GM12801 (cell line): Measurements from ENCODE around the gene DCUN1D1.

Source experiments
- TF ChIP-seq, protein P1 (sequence below): IDR thresholded peaks from one replicate; pipeline ENCODE4 v1.5.1; 2011; ENCODE audit warnings: control low read depth; ENCODE audit not compliant: insufficient read length; ENCODE audit errors: extremely low read depth

The DCUN1D1 gene

DNA sequence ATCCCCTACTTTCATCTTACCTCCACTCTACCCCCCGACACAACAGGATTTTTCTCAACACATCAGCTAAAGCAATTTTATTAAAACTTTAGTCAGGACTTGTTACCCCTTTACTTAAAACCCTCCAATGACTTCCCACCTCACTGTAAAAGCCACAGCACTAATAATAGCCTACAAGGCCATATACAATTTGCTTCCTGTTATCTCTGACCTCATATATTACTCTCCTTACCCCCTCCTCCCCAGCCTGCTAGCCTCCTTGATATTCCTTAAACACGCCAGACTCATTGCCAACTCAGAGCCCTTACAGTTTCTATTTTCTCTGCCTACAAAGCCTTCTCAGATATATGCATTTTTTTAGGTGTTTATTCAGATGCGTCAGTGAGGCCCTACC is 54.4 kb downstream of the DCUN1D1 start:
- TF ChIP-seq, protein P1, sequence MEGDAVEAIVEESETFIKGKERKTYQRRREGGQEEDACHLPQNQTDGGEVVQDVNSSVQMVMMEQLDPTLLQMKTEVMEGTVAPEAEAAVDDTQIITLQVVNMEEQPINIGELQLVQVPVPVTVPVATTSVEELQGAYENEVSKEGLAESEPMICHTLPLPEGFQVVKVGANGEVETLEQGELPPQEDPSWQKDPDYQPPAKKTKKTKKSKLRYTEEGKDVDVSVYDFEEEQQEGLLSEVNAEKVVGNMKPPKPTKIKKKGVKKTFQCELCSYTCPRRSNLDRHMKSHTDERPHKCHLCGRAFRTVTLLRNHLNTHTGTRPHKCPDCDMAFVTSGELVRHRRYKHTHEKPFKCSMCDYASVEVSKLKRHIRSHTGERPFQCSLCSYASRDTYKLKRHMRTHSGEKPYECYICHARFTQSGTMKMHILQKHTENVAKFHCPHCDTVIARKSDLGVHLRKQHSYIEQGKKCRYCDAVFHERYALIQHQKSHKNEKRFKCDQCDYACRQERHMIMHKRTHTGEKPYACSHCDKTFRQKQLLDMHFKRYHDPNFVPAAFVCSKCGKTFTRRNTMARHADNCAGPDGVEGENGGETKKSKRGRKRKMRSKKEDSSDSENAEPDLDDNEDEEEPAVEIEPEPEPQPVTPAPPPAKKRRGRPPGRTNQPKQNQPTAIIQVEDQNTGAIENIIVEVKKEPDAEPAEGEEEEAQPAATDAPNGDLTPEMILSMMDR: no peak

DNA sequence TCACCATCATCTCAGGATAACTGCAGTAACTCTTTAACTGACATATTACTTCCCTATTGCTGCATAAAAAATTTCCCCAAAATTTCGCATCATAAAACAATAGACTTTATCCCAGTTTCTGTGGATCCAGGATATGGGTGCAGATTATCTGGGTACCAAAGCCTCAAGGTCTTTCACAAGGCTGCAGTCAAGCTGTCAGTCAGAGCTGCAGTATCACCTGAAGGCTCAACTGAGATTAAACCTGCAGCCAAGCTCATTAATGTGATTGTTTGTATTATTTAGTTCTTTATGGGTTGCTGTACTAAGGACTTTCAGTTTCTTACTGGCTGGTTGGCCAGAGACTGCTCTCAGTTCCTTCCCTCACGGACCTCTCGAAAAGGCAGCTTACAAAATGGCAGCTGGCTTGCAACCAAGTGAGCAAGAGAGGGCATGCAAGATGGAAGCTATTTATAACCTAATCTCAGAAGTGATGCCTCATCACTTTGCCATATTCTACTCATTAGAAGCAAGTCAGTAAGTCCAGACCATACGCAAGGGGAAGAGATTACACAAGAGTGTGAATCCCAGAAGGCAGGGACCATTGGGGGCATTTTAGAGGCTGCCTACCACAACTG is 54.9 kb downstream of the DCUN1D1 start:
- TF ChIP-seq, protein P1: no peak

DNA sequence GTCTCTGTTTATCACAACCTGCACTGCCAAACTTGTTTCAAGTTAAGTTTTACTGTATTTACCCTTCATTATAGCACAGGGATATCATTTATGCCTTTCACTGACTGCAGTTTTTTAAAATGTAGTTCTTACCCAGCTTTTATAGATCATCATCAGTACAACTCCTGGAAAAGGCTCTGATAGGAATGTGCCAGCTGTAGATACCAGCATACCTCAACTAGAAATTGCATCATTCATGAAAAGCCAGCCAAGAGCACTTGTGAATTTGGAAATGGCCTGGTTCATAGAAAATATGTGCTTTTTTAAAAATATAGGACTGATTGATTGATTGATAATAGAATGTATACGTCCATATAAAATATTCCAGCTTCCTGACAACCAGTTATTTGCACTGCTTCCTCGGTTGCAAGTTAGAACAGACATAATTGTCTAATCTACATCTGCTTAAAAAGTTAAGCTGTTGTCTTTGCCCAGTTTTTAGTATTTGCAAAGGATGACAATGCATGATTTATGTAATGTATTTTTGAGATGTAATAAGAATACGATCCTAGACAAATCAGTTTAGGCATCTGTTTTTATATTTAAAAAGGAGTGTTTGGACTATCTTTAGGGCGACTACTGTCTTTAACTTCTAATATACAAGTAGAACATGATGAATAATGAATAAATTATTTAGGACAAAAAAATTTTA is 58.5 kb downstream of the DCUN1D1 start:
- TF ChIP-seq, protein P1: no peak

DNA sequence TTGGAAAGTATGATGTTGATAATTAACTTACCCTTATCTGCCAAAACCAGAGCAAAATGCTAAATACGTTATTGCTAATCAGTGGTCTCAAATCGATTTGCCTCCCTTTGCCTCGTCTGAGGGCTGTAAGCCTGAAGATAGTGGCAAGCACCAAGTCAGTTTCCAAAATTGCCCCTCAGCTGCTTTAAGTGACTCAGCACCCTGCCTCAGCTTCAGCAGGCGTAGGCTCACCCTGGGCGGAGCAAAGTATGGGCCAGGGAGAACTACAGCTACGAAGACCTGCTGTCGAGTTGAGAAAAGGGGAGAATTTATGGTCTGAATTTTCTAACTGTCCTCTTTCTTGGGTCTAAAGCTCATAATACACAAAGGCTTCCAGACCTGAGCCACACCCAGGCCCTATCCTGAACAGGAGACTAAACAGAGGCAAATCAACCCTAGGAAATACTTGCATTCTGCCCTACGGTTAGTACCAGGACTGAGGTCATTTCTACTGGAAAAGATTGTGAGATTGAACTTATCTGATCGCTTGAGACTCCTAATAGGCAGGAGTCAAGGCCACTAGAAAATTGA is 59.7 kb downstream of the DCUN1D1 start:
- TF ChIP-seq, protein P1: no peak

DNA sequence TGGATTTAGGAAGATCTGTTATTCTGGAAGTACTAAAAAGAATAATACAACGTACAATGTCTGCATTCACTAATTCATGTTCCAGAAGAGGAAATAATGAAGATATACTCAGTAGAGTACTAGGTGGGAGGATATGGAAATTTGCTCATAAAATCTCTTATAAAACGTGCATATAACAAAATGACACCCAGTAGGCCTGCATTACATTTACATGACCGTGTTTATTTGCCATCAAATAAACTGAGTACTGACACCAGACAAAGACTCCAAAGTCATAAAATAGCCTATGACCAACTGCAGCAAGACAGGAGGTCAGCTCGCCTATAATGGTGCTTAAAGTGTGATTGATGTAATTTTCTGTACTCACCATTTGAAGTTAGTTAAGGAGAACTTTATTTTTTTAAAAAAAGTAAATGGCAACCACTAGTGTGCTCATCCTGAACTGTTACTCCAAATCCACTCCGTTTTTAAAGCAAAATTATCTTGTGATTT is 60.4 kb downstream of the DCUN1D1 start:
- TF ChIP-seq, protein P1: no peak

DNA sequence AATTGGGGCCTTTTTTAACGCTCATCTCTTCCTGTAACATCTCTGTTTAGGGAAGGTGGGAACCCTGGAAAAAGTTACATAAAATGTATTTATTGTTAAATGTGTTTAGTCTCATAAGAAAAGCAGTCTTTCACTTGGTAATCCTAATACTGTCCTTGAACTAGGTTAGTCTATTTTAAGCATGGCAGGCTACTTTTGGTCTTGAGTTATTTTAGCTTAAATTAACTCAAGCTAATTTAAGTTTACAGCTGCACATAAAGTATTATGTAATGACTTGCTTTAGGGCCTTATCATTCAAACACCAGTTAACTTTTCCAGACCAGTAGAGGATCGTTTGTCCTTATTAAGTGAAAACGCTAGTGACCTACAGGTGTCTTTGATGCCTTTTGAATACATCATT is 63.2 kb downstream of the DCUN1D1 start:
- TF ChIP-seq, protein P1: no peak

DNA sequence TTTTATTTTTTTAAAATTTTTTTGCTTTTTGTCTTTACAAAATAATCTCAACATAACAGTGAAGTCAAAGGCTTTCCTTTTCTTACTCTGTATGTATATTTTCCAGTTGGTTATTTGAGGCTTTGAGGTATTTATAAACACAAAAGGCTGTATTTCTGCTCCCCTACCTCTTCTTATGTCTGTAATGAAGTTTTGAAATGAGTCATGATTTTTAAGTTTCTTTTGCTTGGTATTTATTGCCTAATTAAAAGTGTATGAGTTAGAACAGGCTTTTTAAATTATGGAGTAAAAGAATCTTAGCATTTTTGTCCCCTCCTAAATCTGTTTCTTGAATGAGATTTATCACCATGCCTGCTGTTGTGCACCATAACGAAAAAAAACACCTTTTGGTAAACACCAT is 66.0 kb downstream of the DCUN1D1 start:
- TF ChIP-seq, protein P1: no peak
